Fibroblast of lung (primary cell): Measurements from ENCODE around the gene SMC6. TPM values are rescaled to one million over a fixed set of nuclear protein-coding genes. Genes with fewer than 3 reads are reported as not detected.

Experiments used
- DNase-seq, 2 donors: peaks; one replicate each; pipeline versions ENCODE4 v3.0.0 to v3.0.0-alpha.2; 2010; ENCODE audit warnings: low read depth in 2 of 2
- H2AFZ ChIP-seq: 2 replicates; pipeline ENCODE4 v1.5.1; 2012; ENCODE audit warnings: low read length, control low read depth, inconsistent platforms
- H3K27ac ChIP-seq: 2 replicates; pipeline ENCODE4 v1.5.1; 2011; ENCODE audit warnings: low read length, control low read depth; ENCODE audit not compliant: insufficient read depth
- H3K27me3 ChIP-seq: 2 replicates; pipeline ENCODE4 v1.5.1; 2011; ENCODE audit warnings: mild to moderate bottlenecking, low read length; ENCODE audit not compliant: control insufficient read depth, insufficient read depth
- H3K36me3 ChIP-seq: 2 replicates; pipeline ENCODE4 v1.5.1; 2011; ENCODE audit warnings: low read length; ENCODE audit not compliant: control insufficient read depth, insufficient read depth
- H3K4me1 ChIP-seq: 2 replicates; pipeline ENCODE4 v1.5.1; 2011; ENCODE audit warnings: low read length; ENCODE audit not compliant: control insufficient read depth, insufficient read depth; ENCODE audit errors: extremely low read depth
- H3K4me2 ChIP-seq: 2 replicates; pipeline ENCODE4 v1.5.1; 2011; ENCODE audit warnings: low read length, control low read depth; ENCODE audit not compliant: insufficient read depth; ENCODE audit errors: extremely low read depth
- H3K4me3 ChIP-seq, 4 experiments: fragments of 200-600 bp in 1 of 4; sonication (generic) in 1 of 4; replicated peaks in 1 of 4; 2 replicates each; pipeline ENCODE4 v1.5.1; 2011 to 2016; ENCODE audit warnings: low read length in 4 of 4, low read depth in 3 of 4, mild to moderate bottlenecking in 3 of 4, control low read depth in 2 of 4, inconsistent platforms in 1 of 4, mixed read lengths in 1 of 4; ENCODE audit not compliant: insufficient read depth in 1 of 4; ENCODE audit errors: control extremely low read depth in 1 of 4
- H3K79me2 ChIP-seq: 2 replicates; pipeline ENCODE4 v1.5.1; 2012; ENCODE audit warnings: mild to moderate bottlenecking, low read length, inconsistent platforms; ENCODE audit not compliant: control insufficient read depth, insufficient read depth
- H3K9ac ChIP-seq: 2 replicates; pipeline ENCODE4 v1.5.1; 2011; ENCODE audit warnings: mild to moderate bottlenecking, low read length, control low read depth; ENCODE audit not compliant: insufficient read depth
- H3K9me3 ChIP-seq: 2 replicates; pipeline ENCODE4 v1.5.1; 2012; ENCODE audit warnings: low read depth, low read length; ENCODE audit not compliant: control insufficient read depth, insufficient read depth
- H4K20me1 ChIP-seq: 2 replicates; pipeline ENCODE4 v1.5.1; 2011; ENCODE audit warnings: low read length; ENCODE audit not compliant: control insufficient read depth, insufficient read depth; ENCODE audit errors: extremely low read depth
- EZH2 ChIP-seq: IDR thresholded peaks from 2 replicates; pipeline ENCODE4 v1.5.1; 2012; ENCODE audit warnings: low read length, control low read depth, mild to moderate bottlenecking; ENCODE audit errors: missing control alignments
- polyA plus RNA-seq, 2 donors: library from polyadenylated mRNA; depleted of rRNA in 1 of 2; stranded (reverse) in 1 of 2; unstranded in 1 of 2; fragments of >200 nt; gene quantifications; 2 replicates each; pipeline ENCODE4 v1.2.1, GENCODE V29; 2011 to 2012; ENCODE audit warnings: missing spikeins in 1 of 2
- total RNA-seq: library from RNA; depleted of rRNA; stranded (reverse); fragments of >200 nt; gene quantifications from 2 replicates; pipeline ENCODE4 v1.2.1, GENCODE V29; 2014
- TF ChIP-seq, protein P1 (sequence below), 2 donors: IDR thresholded peaks in 1 of 2; conservative IDR thresholded peaks in 1 of 2; 1 replicate in 1 of 2; 2 replicates in 1 of 2; pipeline ENCODE4 v1.5.1; 2011 to 2012; ENCODE audit warnings: low read length in 2 of 2, control low read depth in 1 of 2, inconsistent platforms in 1 of 2, low read depth in 1 of 2, mild to moderate bottlenecking in 1 of 2

Gene SMC6
- total and polyA plus RNA-seq, 2 donors (not counting 1 experiment from before 2014, with no cell fraction given) = 17.9 to 22.8 TPM

GRCh38 chr2:17729880-17730279 is 23.7 kb downstream of the SMC6 start:
- H3K4me1 ChIP-seq = no peaks in the 10 kb centered on the region
- no peaks in the 10 kb centered on the region for H3K27me3 ChIP-seq
- H3K9ac ChIP-seq = no peak overlapping the region
- TF ChIP-seq, protein P1, sequence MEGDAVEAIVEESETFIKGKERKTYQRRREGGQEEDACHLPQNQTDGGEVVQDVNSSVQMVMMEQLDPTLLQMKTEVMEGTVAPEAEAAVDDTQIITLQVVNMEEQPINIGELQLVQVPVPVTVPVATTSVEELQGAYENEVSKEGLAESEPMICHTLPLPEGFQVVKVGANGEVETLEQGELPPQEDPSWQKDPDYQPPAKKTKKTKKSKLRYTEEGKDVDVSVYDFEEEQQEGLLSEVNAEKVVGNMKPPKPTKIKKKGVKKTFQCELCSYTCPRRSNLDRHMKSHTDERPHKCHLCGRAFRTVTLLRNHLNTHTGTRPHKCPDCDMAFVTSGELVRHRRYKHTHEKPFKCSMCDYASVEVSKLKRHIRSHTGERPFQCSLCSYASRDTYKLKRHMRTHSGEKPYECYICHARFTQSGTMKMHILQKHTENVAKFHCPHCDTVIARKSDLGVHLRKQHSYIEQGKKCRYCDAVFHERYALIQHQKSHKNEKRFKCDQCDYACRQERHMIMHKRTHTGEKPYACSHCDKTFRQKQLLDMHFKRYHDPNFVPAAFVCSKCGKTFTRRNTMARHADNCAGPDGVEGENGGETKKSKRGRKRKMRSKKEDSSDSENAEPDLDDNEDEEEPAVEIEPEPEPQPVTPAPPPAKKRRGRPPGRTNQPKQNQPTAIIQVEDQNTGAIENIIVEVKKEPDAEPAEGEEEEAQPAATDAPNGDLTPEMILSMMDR (conservative IDR thresholded peaks at IDR 0.05 in 1 of 2, IDR thresholded peaks at IDR 0.05 in 1 of 2; ENCODE audit: low read depth in 1 of 2, low read length in 2 of 2) = no peak
- no peak for TF ChIP-seq EZH2
- no peak overlapping the region for H2AFZ ChIP-seq
- peaks cover 2% of the 10 kb centered on the region for H3K36me3 ChIP-seq
- H3K4me2 ChIP-seq = no peak overlapping the region
- H3K27ac ChIP-seq = no peak overlapping the region
- no peak overlapping the region for H3K4me3 ChIP-seq
- H4K20me1 ChIP-seq = no peaks in the 10 kb centered on the region
- H3K79me2 ChIP-seq = no peaks in the 10 kb centered on the region
- no peak for DNase-seq
- no peaks in the 10 kb centered on the region for H3K9me3 ChIP-seq

- Histone ChIP-seq H3K27me3 (no peaks in the 10 kb centered on the region), H3K79me2 (no peaks in the 10 kb centered on the region), H3K4me2 (no peak overlapping the region), H2AFZ (no peak overlapping the region), H3K4me1 (no peaks in the 10 kb centered on the region), H3K27ac (no peak overlapping the region), H3K9ac (no peak overlapping the region), H3K9me3 (no peaks in the 10 kb centered on the region), H3K4me3 (no peak overlapping the region), H4K20me1 (no peaks in the 10 kb centered on the region), H3K36me3 (peaks cover 2% of the 10 kb centered on the region)
- no peak for DNase-seq
- TF ChIP-seq EZH2 = no peak
- TF ChIP-seq, protein P1 (conservative IDR thresholded peaks at IDR 0.05 in 1 of 2, IDR thresholded peaks at IDR 0.05 in 1 of 2; ENCODE audit: low read depth in 1 of 2, low read length in 2 of 2) = no peak
Measured at GRCh38 chr2:17728210-17728609, 25.4 kb downstream of the SMC6 start.

GRCh38 chr2:17719562-17720371 is 33.8 kb downstream of the SMC6 start:
- H3K27me3 ChIP-seq = no peaks in the 10 kb centered on the region
- peak in 1 of 2 donors; percentile 38 for DNase-seq

More at GRCh38 chr2:17719562-17720371, 33.8 kb downstream of the SMC6 start:
- Histone ChIP-seq H3K79me2 (no peaks in the 10 kb centered on the region), H3K27ac (no peak overlapping the region), H3K9me3 (no peaks in the 10 kb centered on the region), H3K4me1 (no peaks in the 10 kb centered on the region), H3K4me2 (no peak overlapping the region), H4K20me1 (no peaks in the 10 kb centered on the region), H3K9ac (no peak overlapping the region), H3K4me3 (no peak overlapping the region), H3K36me3 (peaks cover 5% of the 10 kb centered on the region), H2AFZ (no peak overlapping the region)
- TF ChIP-seq EZH2 = no peak
- TF ChIP-seq, protein P1 (conservative IDR thresholded peaks at IDR 0.05 in 1 of 2, IDR thresholded peaks at IDR 0.05 in 1 of 2; ENCODE audit: low read depth in 1 of 2, low read length in 2 of 2) = peak; percentile 80 to 87
